Upper lobe of right lung (tissue), 1 donor: Measurements from ENCODE around the gene ASIC3. TPM values are rescaled to one million over a fixed set of nuclear protein-coding genes. Genes with fewer than 3 reads are reported as not detected.

Experiments used
- ATAC-seq: fragments of 200-7000 bp; cut with Tn5 transposase; one replicate; pipeline ENCODE4 v1.9.1; 2020; ENCODE audit warnings: mild to moderate bottlenecking, moderate library complexity
- DNase-seq: peaks from one replicate; pipeline ENCODE4 v3.0.0-alpha.2; 2020
- H3K27ac ChIP-seq: fragments of 200-600 bp; one replicate; pipeline ENCODE4 v1.8.0; 2022
- H3K27me3 ChIP-seq: fragments of 200-600 bp; one replicate; pipeline ENCODE4 v1.8.0; 2022; ENCODE audit warnings: mild to moderate bottlenecking
- H3K36me3 ChIP-seq: fragments of 200-600 bp; one replicate; pipeline ENCODE4 v1.8.0; 2022
- H3K4me1 ChIP-seq: fragments of 200-600 bp; one replicate; pipeline ENCODE4 v1.8.0; 2022
- H3K4me3 ChIP-seq: fragments of 200-600 bp; one replicate; pipeline ENCODE4 v1.8.0; 2022; ENCODE audit warnings: mild to moderate bottlenecking
- H3K9me3 ChIP-seq: fragments of 200-600 bp; one replicate; pipeline ENCODE4 v1.8.0; 2022
- CTCF ChIP-seq: fragments of 200-600 bp; IDR thresholded peaks from one replicate; pipeline ENCODE4 v1.8.0; 2022; ENCODE audit warnings: antibody characterized with exemption
- intact Hi-C: fragments of 100-400 bp; cut with DNase I; formaldehyde crosslinking; loops from one replicate; pipeline ENCODE4 v1.11.0; 2022
- total RNA-seq: library from RNA; stranded (reverse); fragmentation: NEBNext Ultra II Directional; extraction: Animal tissue kit (Norgen Biotek cat#: 25700); gene quantifications from one replicate; pipeline ENCODE4 v1.2.1, GENCODE V29; 2021
- donor health status: DM: no; HTN: yes; CAD: no; lungs with severe emphysema.

Gene ASIC3
- total RNA-seq, 1 donor from 2014 or later: 2.6 TPM

GRCh38 chr7:151069841-151070573 lies 21.7 kb downstream of the ASIC3 start:
- intact Hi-C loops: no loop called here
- Histone ChIP-seq H3K9me3 (no peaks in the 10 kb centered on the region), H3K36me3 (peaks cover 100% of the 10 kb centered on the region), H3K27ac (no peak overlapping the region), H3K4me1 (no peaks in the 10 kb centered on the region), H3K27me3 (no peaks in the 10 kb centered on the region), H3K4me3 (no peak overlapping the region)
- no peak for TF ChIP-seq CTCF
- no peak for DNase-seq
- ATAC-seq: no peak

- DNase-seq (no peak), ATAC-seq (no peak)
- no peak for TF ChIP-seq CTCF
- Histone ChIP-seq H3K36me3 (peaks cover 100% of the 10 kb centered on the region), H3K9me3 (no peaks in the 10 kb centered on the region), H3K27ac (no peak overlapping the region), H3K4me1 (no peaks in the 10 kb centered on the region), H3K27me3 (no peaks in the 10 kb centered on the region), H3K4me3 (no peak overlapping the region)
- intact Hi-C loops: no loop called here
These were observed 22.2 kb downstream of the ASIC3 start for GRCh38 chr7:151070574-151070960.

- intact Hi-C loops: no loop called here
- Histone ChIP-seq H3K9me3 (no peaks in the 10 kb centered on the region), H3K4me3 (no peak overlapping the region), H3K36me3 (peaks cover 99% of the 10 kb centered on the region), H3K4me1 (no peaks in the 10 kb centered on the region), H3K27ac (no peak overlapping the region), H3K27me3 (no peaks in the 10 kb centered on the region)
- ATAC-seq: no peak
- no peak for TF ChIP-seq CTCF
- DNase-seq: no peak
These were observed 22.9 kb downstream of the ASIC3 start for GRCh38 chr7:151071032-151071866.

- ATAC-seq (no peak), DNase-seq (peak; percentile 65)
- intact Hi-C loops: no loop called here
- H3K27ac ChIP-seq: no peak overlapping the region
- H3K4me3 ChIP-seq: no peak overlapping the region
- H3K27me3 ChIP-seq: no peaks in the 10 kb centered on the region
- no peaks in the 10 kb centered on the region for H3K9me3 ChIP-seq
- H3K4me1 ChIP-seq: peaks cover 5% of the 10 kb centered on the region
- peaks cover 75% of the 10 kb centered on the region for H3K36me3 ChIP-seq
- TF ChIP-seq CTCF: no peak
These were observed 25.7 kb downstream of the ASIC3 start for GRCh38 chr7:151073990-151074389.

GRCh38 chr7:151074817-151075661 lies 26.7 kb downstream of the ASIC3 start:
- Histone ChIP-seq H3K36me3 (peaks cover 65% of the 10 kb centered on the region), H3K4me3 (no peak overlapping the region), H3K4me1 (peaks cover 15% of the 10 kb centered on the region), H3K9me3 (no peaks in the 10 kb centered on the region), H3K27me3 (no peaks in the 10 kb centered on the region), H3K27ac (no peak overlapping the region)
- TF ChIP-seq CTCF: no peak
- intact Hi-C loops: no loop called here
- no peak for ATAC-seq
- DNase-seq: peak; percentile 56
